Colonic mucosa (tissue), 4 donors: ENCODE measurements around the gene RPEL1. TPM values are rescaled to one million over a fixed set of nuclear protein-coding genes. Genes with fewer than 3 reads are reported as not detected.
A peak's percentile ranks its signal among the peaks of the same experiment; 100 is the strongest.
"Not testable (repeated sequence)": the region's sequence is repeated elsewhere in the genome, so short reads cannot be mapped to it uniquely, and the experiment has no call there.

Source experiments
- DNase-seq: peaks from one replicate; pipeline ENCODE4 v3.0.0-alpha.2; 2020
- H3K27ac ChIP-seq: fragments of 200-600 bp; one replicate; pipeline ENCODE4 v1.8.0; 2021
- H3K27me3 ChIP-seq: fragments of 200-600 bp; one replicate; pipeline ENCODE4 v1.8.0; 2021
- H3K36me3 ChIP-seq: fragments of 200-600 bp; one replicate; pipeline ENCODE4 v1.8.0; 2021
- H3K4me1 ChIP-seq: fragments of 200-600 bp; one replicate; pipeline ENCODE4 v1.8.0; 2021; ENCODE audit warnings: mild to moderate bottlenecking
- H3K4me3 ChIP-seq: fragments of 200-600 bp; one replicate; pipeline ENCODE4 v1.8.0; 2021
- H3K9ac ChIP-seq, 2 donors: one replicate each; pipeline ENCODE4 v1.7.0; 2013; ENCODE audit warnings: control low read depth in 2 of 2, low read depth in 2 of 2, low read length in 2 of 2
- H3K9me3 ChIP-seq: fragments of 200-600 bp; one replicate; pipeline ENCODE4 v1.8.0; 2021
- CTCF ChIP-seq: fragments of 200-600 bp; IDR thresholded peaks from one replicate; pipeline ENCODE4 v1.8.0; 2022; ENCODE audit warnings: antibody characterized with exemption, mild to moderate bottlenecking
- intact Hi-C: fragments of 100-400 bp; cut with DNase I; formaldehyde crosslinking; loops from one replicate; pipeline ENCODE4 v1.14.1; 2022
- total RNA-seq, 2 donors: library from RNA; stranded (reverse); fragmentation: NEBNext Ultra II Directional in 1 of 2; extraction: Animal tissue kit (Norgen Biotek cat#: 25700) in 1 of 2; gene quantifications; one replicate each; pipeline ENCODE4 v1.2.1, GENCODE V29; 2021
- donor health status: healthy.
- donor health status: DM: no; HTN: no; CAD: no.
- donor health status: DM: no; HTN: no; CAD: no.

The RPEL1 gene
- total RNA-seq, 2 donors from 2014 or later = not detected

- DNase-seq = no peak
- H3K27me3 ChIP-seq = no peaks in the 10 kb centered on the region
- no peaks in the 10 kb centered on the region for H3K4me1 ChIP-seq
- intact Hi-C loops = no loop called here
- no peaks in the 10 kb centered on the region for H3K9me3 ChIP-seq
- TF ChIP-seq CTCF = no peak
- no peak overlapping the region for H3K27ac ChIP-seq
- H3K4me3 ChIP-seq = no peak overlapping the region
- no peaks in the 10 kb centered on the region for H3K36me3 ChIP-seq
- H3K9ac ChIP-seq = no peak overlapping the region
Observed at GRCh38 chr10:103215601-103216000, 30.1 kb upstream of the RPEL1 start.

DNA sequence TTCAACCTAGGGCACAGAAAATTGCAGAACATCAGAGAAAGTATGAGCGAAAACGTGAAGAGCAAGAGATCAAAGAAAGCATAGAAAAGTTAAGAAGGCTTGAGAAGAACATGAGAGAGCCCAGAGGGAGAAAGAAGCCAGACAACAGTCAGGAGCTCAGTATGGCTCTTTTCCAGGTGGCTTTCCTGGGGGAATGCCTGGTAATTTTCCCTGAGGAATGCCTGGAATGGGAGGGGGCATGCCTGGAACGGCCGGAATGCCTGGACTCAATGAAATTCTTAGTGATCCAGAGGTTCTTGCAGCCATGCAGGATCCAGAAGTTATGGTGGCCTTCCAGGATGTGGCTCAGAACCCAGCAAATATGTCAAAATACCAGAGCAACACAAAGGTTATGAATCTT lies 29.3 kb upstream of the RPEL1 start:
- H3K4me1 ChIP-seq, DNase-seq, H3K36me3 ChIP-seq, H3K27ac ChIP-seq, H3K9me3 ChIP-seq, H3K27me3 ChIP-seq, intact Hi-C loops, H3K9ac ChIP-seq, H3K4me3 ChIP-seq: not testable (repeated sequence)

DNA sequence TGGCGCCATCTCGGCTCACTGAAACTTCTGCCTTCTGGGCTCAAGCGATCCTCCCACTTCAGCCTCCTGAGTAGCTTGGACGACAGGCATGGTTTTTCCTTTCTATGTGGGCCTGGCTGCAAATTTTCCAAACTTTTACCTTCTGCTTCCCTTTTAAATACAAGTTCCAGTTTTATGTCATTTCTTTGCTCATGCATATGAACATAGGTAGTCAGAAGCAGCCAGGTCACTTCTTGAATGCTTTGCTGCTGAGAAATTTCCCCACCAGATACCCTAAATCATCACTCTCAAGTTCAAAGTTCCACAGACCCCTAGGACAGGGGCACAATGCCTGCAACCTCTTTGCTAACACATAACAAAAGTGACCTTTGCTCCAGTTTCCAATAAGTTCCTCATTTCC lies 21.6 kb upstream of the RPEL1 start:
- Histone ChIP-seq H3K4me3 (no peak overlapping the region), H3K27ac (no peak overlapping the region), H3K36me3 (no peaks in the 10 kb centered on the region), H3K9me3 (no peaks in the 10 kb centered on the region), H3K9ac (no peak overlapping the region), H3K27me3 (no peaks in the 10 kb centered on the region), H3K4me1 (no peaks in the 10 kb centered on the region)
- no peak for TF ChIP-seq CTCF
- intact Hi-C loops = no loop called here
- DNase-seq = no peak

DNA sequence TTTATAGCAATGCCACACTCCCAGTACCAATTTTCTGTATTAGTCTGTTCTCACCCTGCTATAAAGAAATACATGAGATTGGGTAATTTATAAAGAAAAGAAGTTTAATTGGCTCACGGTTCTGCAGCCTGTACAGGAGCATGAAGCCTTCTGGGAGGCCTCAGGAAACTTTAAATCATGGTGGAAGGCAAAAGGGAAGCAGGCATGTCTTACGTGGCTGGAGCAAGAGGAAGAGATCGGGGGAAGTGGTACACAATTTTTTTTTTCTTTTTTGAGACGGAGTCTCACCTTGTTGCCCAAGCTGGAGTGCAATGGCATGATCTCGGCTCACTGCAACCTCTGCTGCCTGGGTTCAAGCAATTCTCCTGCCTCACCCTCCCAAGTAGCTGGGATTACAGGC lies 21.0 kb upstream of the RPEL1 start:
- H3K9me3 ChIP-seq, DNase-seq, H3K4me1 ChIP-seq, H3K36me3 ChIP-seq, intact Hi-C loops, H3K4me3 ChIP-seq, H3K27me3 ChIP-seq, H3K27ac ChIP-seq, H3K9ac ChIP-seq: not testable (repeated sequence)

DNA sequence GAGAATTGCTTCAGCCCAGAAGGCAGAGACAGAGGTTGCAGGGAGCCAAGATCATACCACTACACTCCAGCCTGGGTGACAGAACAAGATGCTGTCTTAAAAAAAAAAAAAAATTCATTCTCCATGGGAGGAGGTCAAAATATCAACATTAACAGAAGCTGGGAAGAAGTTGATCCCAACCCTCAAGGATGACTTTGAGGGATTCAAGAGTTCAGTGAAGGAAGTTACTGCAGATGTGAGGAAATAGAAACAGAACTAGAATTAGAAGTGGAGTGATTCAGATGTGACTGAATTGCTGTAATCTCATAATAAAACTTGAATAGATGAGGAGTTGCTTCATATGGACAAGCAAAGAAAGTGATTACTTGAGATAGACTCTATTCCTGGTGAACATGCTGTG lies 19.7 kb upstream of the RPEL1 start:
- H3K9ac ChIP-seq = no peak overlapping the region
- H3K27ac ChIP-seq = peak overlapping the region; percentile 66
- no peaks in the 10 kb centered on the region for H3K27me3 ChIP-seq
- no peak for DNase-seq
- no peaks in the 10 kb centered on the region for H3K4me1 ChIP-seq
- H3K4me3 ChIP-seq = no peak overlapping the region
- intact Hi-C loops = no loop called here
- TF ChIP-seq CTCF = no peak
- H3K36me3 ChIP-seq = no peaks in the 10 kb centered on the region
- H3K9me3 ChIP-seq = no peaks in the 10 kb centered on the region

DNA sequence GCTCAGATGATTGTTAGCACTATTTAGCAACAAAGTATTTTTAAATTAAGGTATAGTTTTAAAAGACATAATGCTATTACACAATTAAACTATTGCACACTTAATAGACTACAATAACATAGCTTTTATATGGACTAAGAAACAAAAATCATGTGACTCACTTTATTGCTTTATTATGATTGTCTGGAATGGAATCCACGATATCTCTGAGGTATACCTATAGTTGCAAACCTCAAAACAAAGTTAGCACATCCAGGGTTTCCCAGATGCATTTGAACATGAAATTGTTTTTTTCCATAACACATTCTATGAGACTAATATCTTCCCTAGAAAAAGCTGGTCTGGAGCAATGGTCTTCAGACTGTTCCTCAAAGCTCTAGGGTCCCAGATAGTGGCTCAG lies 18.3 kb upstream of the RPEL1 start:
- TF ChIP-seq CTCF = no peak
- DNase-seq = no peak
- H3K27ac ChIP-seq = peak overlapping the region; percentile 20

DNA sequence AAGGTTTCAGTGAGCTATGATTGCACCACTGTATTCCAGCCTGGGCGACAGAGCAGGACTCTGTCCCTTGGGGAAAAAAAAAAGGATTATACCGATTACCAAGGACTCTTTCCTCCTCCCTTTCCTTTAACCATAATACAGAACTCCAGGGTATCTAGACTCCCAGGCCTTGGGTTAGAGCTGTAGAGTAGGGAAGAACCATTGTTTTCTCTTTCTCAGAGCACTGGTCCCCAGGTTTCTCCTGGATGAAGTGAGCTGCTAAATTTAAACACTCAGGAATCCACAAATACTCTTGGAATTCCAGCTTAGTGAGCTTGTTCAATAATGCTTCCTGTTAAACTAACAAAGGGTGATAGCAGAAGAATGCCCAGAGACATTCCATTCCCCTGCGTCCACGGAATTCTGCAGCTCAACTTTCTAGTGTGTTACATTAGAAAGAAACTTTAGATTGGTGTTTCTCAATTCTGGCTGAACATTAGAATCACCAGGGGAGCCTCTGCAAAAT lies 14.6 kb upstream of the RPEL1 start:
- Histone ChIP-seq H3K4me3 (no peak overlapping the region), H3K9ac (no peak overlapping the region), H3K36me3 (no peaks in the 10 kb centered on the region), H3K27me3 (no peaks in the 10 kb centered on the region), H3K27ac (peak overlapping the region; percentile 34), H3K9me3 (no peaks in the 10 kb centered on the region), H3K4me1 (no peaks in the 10 kb centered on the region)
- intact Hi-C loops = no loop called here
- DNase-seq = no peak
- TF ChIP-seq CTCF = no peak

More for the DNA sequence above, 18.3 kb upstream of the RPEL1 start:
- Histone ChIP-seq H3K4me3 (no peak overlapping the region), H3K27me3 (no peaks in the 10 kb centered on the region), H3K36me3 (no peaks in the 10 kb centered on the region), H3K9me3 (no peaks in the 10 kb centered on the region), H3K4me1 (no peaks in the 10 kb centered on the region), H3K9ac (no peak overlapping the region)
- intact Hi-C loops = no loop called here
